ENCODE measurements around the gene GGCX.

GGCX gene

DNA sequence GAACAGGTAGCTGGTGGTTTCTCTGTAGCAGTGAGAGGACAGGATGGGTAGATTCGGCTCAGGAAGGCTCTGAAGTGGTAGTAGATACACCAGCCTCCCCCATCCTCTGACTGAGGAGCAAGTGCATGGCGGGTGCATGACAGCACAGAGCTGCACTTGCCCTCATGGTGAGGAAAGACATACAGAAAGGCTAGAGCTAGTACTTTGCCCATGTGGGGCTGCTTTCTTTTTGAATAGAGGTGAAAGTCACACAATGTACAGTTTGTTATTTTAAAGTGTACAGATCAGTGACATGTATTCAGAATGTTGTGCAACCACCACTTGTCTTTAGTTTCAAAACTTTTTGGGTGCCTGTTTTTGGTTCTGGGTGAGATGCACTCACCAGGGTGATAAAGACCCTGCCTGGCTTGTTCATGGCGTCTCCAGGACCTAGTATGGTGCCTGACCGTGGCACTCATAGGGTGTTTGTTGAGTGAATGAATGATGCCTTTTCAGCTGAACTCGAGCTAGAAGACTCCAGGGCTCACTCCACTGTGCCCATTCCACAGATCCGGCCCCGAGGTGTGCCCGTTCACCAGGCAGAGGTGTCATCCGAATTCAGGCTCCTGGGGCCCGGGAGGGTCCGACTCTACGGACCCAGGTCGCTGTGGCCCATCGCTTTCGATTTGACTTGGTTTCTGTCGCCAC, 22.5 kb upstream of the GGCX start:
- TF ChIP-seq, protein P1, sequence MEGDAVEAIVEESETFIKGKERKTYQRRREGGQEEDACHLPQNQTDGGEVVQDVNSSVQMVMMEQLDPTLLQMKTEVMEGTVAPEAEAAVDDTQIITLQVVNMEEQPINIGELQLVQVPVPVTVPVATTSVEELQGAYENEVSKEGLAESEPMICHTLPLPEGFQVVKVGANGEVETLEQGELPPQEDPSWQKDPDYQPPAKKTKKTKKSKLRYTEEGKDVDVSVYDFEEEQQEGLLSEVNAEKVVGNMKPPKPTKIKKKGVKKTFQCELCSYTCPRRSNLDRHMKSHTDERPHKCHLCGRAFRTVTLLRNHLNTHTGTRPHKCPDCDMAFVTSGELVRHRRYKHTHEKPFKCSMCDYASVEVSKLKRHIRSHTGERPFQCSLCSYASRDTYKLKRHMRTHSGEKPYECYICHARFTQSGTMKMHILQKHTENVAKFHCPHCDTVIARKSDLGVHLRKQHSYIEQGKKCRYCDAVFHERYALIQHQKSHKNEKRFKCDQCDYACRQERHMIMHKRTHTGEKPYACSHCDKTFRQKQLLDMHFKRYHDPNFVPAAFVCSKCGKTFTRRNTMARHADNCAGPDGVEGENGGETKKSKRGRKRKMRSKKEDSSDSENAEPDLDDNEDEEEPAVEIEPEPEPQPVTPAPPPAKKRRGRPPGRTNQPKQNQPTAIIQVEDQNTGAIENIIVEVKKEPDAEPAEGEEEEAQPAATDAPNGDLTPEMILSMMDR (IDR thresholded peaks at IDR 0.05) = no peak

DNA sequence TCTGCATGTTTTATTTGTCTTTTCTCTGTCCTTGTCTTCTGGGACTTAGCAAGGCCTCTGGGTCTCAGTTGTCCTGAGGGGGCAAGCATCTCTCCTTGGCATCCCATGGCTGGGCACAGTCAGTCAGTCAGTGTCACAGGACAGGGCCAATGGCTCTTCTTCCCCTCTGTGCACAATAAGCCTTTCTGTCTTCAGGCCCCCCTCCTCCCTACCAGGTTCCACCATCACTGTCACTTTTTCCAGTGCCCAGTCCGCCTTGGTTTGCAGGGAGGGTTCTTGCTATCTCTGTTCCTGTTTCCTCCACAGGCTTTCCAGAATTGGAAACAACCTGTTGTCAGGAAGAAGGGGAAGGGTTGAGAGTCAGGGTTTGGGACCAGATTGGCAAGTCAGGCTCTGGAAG, 21.2 kb upstream of the GGCX start:
- TF ChIP-seq, protein P1 (IDR thresholded peaks at IDR 0.05) = no peak

DNA sequence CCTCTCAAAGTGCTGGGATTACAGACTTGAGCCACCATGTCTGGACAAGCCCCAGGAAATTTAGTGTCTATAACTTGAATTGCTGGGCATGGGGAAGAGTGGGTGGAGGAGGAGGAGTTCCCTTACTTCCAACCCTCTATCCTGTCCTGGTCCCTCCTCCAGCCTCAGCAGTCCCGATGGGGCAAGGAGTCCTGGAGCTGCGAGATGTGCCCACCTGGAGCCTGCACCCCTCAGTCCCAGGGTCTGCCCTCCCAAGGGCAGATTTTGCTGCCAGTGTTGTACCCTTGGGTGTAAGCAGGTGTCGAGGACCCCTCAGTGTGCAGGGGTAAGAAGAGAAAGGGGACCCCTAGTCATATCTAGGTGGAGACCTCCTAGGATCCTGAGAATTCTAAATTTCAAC, 18.9 kb upstream of the GGCX start:
- TF ChIP-seq, protein P1 (IDR thresholded peaks at IDR 0.05) = no peak

DNA sequence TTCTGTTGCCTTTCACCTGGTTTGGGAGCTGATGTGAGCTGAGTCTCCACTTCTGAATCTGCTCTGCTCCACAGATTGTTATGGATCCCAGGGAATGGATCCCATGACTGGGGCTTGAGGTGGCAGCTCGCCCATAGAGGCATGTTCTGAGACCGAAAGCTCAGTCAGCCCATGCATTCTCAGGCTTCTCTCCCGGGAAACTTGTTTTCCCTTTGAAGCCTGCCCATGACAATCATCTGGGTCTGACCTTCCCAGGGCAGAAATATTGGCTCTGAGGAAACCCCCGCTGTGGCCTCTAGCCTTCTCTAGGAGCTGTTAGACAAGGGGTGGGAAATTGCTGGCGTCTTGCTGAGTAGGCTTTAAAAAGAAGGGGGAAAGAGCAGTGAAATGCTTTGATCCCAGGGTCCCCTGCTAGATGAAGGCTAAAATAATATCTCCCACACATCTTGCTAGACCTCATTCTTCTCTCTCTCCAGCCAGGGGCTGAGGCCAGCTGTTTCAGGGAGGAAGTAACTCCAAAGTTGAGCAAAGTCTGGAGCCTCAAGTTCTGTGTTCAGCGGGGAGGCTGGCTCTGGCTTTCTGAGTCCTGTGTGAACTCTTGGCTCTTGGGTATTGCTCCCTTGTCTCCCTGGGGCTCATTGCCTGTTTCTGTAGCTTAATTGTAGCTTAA, 18.1 kb upstream of the GGCX start:
- TF ChIP-seq, protein P1 (IDR thresholded peaks at IDR 0.05) = no peak

DNA sequence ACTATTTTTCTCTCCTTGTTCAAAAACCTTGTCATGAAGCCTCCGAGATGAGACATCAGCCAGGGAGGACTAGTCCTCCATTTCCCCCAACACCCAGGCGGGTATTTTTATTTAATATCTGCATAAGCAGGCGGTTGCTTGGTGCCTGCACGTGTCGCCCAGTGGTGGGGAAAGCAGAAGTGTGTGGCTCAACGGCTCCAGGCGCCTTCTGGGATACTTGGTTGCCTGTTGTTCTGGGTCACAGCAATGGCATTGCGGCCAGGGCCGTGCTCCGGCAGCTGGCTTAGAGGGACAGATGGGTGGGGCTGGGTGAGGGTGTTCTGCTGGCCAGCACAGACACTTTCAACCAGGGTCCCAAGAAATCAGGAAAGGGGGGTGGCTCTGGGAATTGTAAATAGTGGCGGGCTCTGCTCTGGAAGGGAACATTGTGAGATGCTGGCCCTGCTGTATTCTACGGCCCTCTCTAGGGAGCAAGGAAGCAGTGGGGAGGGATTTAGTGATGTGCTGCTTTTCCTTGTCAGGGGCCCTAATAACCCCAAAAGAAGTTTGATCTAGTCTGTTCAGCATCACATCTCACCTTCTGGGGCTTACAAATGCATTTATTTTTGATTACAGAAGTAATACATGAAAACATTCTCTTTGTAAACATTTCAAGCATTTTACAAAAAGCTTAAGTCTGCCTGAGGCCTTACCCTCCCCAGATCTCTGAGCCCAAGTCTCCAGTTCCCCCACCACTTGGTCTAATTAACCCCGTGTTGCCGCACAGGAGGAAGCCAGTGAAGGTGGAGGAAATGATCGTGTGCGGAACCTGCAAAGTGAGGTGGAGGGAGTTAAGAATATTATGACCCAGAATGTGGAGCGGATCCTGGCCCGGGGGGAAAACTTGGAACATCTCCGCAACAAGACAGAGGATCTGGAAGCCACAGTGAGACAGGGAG, 17.2 kb upstream of the GGCX start:
- TF ChIP-seq, protein P1 (IDR thresholded peaks at IDR 0.05) = no peak

DNA sequence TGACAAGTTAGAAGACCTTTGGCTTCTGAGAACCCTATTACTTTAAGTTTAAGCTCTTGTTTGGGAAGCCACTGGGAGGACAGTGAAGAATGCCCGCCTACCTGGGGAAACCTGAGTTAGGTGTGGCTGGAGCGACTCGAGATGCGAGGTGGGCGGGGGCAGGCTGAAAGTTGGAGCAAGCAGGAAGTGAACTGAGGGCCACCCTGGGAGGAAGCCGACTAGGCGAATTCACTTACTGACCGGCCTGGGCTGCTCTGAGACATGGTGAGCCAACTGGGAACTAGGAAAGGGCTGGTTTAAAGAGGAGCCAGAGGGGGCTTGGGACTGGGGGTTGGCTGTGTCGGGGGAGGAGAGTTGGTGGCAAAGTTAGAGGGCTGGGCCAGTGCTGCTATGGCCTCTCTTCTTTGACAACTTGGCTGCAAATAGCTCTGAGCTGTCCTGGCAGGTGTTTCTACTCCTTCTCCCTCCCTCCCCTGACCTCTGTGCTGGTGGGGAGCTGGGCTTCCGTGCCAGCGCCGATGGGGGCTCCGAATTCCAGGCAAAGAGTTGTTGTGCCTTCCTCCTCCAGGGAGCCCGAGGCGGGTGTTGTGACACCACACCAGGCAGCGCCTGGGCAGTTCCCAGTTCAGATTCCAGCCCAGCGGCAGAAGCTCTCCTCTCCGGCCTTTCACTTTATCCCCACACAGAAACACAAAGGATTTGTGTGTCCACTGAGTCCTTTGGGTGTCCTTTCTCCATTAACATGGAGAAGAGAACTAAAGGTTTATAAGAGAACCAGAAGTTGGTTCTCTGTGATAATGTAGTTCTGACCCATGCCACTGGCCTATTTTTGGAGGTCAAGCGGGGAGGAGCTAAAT, 16.3 kb upstream of the GGCX start, which contains the start of gene VAMP8:
Gene VAMP8, plus strand, starts transcription at position 201 of the 857 bp plus-strand sequence. Its CDS starts 61 bp downstream, at position 262.
- TF ChIP-seq, protein P1 (IDR thresholded peaks at IDR 0.05) = no peak

DNA sequence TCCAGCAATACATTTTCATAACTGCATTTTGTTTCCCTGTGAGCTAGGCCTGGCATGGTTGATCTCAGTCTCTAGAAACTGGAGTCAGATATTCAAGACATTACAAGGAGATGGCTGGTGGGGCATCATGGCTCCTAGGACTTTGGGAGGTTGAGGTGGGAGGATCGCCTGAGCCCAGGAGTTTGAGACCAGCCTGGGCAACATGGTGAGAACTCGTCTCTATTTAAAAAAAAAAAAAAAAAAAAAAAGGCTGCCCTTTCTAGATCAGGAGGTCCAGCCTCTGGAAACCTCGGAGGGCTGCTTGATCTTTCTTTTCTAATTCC, 15.7 kb upstream of the GGCX start:
- TF ChIP-seq, protein P1 (IDR thresholded peaks at IDR 0.05) = no peak

Data from LNCAP (cell line).